B cell (primary cell): Measurements from ENCODE around the gene DCAF4. TPM values are rescaled to one million over a fixed set of nuclear protein-coding genes. Genes with fewer than 3 reads are reported as not detected.

Source experiments
- ATAC-seq: fragments of 200-7000 bp; cut with Tn5 transposase; one replicate; pipeline ENCODE4 v1.10.0; 2021; ENCODE audit warnings: low read depth, mild to moderate bottlenecking, moderate number of reproducible peaks, moderate library complexity
- CTCF ChIA-PET: fragments of 350-600 bp; sonication (Branson Sonifier 250); formaldehyde crosslinking; loops from one replicate; lab custom pipeline; 2021; ENCODE audit warnings: antibody characterized with exemption, inconsistent platforms; lab: Charles Lee
- POLR2A ChIA-PET: fragments of 350-600 bp; sonication (Branson Sonifier 250); formaldehyde crosslinking; loops from one replicate; lab custom pipeline; 2021; ENCODE audit warnings: antibody characterized with exemption; lab: Charles Lee
- DNase-seq: peaks from one replicate; pipeline ENCODE4 v3.0.0; 2013
- H2AFZ ChIP-seq: 2 replicates; pipeline ENCODE4 v1.6.1; 2012; ENCODE audit warnings: mild to moderate bottlenecking, low read depth, low read length; ENCODE audit not compliant: insufficient read depth, poor library complexity, severe bottlenecking
- H3K27ac ChIP-seq, 2 donors: 1 replicate in 1 of 2; 2 replicates in 1 of 2; pipeline ENCODE4 v1.5.1; 2012 to 2013; ENCODE audit warnings: low read length in 2 of 2, mild to moderate bottlenecking in 2 of 2, moderate library complexity in 1 of 2
- H3K27me3 ChIP-seq, 4 experiments: fragments of 200-600 bp in 1 of 4; sonication (generic) in 1 of 4; replicated peaks in 1 of 4; 1 replicate in 2 of 4; 2 replicates in 2 of 4; pipeline versions ENCODE4 v1.6.1 to v1.7.0; 2013 to 2016; ENCODE audit warnings: low read length in 3 of 4, mild to moderate bottlenecking in 2 of 4, mixed read lengths in 1 of 4, moderate library complexity in 1 of 4; ENCODE audit not compliant: insufficient read depth in 4 of 4, control insufficient read depth in 3 of 4; ENCODE audit errors: control extremely low read depth in 1 of 4
- H3K36me3 ChIP-seq, 2 experiments: replicated peaks in 1 of 2; 1 replicate in 1 of 2; 2 replicates in 1 of 2; pipeline versions ENCODE4 v1.6.1 to v1.7.1; 2013; ENCODE audit warnings: low read length in 1 of 2; ENCODE audit not compliant: insufficient read depth in 2 of 2, control insufficient read depth in 1 of 2; ENCODE audit errors: control extremely low read depth in 1 of 2, extremely low read depth in 1 of 2
- H3K4me1 ChIP-seq, 2 donors: fragments of 200-600 bp in 1 of 2; sonication (generic) in 1 of 2; 1 replicate in 1 of 2; 2 replicates in 1 of 2; pipeline versions ENCODE4 v1.5.1 to v1.6.1; 2013 to 2017; ENCODE audit warnings: low read length in 2 of 2; ENCODE audit not compliant: control insufficient read depth in 2 of 2, insufficient read depth in 2 of 2
- H3K4me2 ChIP-seq: replicated peaks from 2 replicates; pipeline ENCODE3; 2012; ENCODE audit warnings: mild to moderate bottlenecking, low read depth, low read length; ENCODE audit not compliant: poor library complexity, severe bottlenecking
- H3K4me3 ChIP-seq, 5 experiments: fragments of 200-600 bp in 1 of 5; sonication (generic) in 1 of 5; 1 replicate in 3 of 5; 2 replicates in 2 of 5; pipeline versions ENCODE4 v1.5.1 to v1.7.0; 2011 to 2016; ENCODE audit warnings: low read length in 4 of 5, mild to moderate bottlenecking in 4 of 5, low read depth in 2 of 5, control low read depth in 1 of 5, moderate library complexity in 1 of 5; ENCODE audit not compliant: insufficient read depth in 1 of 5; ENCODE audit errors: control extremely low read depth in 1 of 5, extremely low read depth in 1 of 5
- H3K79me2 ChIP-seq: fragments of 200-600 bp; sonication (generic); one replicate; pipeline ENCODE4 v1.6.0; 2016; ENCODE audit warnings: low read length; ENCODE audit not compliant: control insufficient read depth, insufficient read depth
- H3K9ac ChIP-seq: fragments of 200-600 bp; sonication (generic); 2 replicates; pipeline ENCODE4 v1.6.1; 2017; ENCODE audit warnings: mild to moderate bottlenecking, low read length, moderate library complexity
- H3K9me3 ChIP-seq, 3 donors: one replicate each; pipeline versions ENCODE4 v1.6.1 to v1.7.1; 2013; ENCODE audit warnings: low read length in 2 of 3; ENCODE audit not compliant: control insufficient read depth in 2 of 3, insufficient read depth in 1 of 3; ENCODE audit errors: control extremely low read depth in 1 of 3
- H4K20me1 ChIP-seq: 2 replicates; pipeline ENCODE4 v1.6.0; 2012; ENCODE audit warnings: mild to moderate bottlenecking, low read length; ENCODE audit not compliant: insufficient read depth, control insufficient read depth, poor library complexity, severe bottlenecking
- H3K27ac Mint-ChIP-seq: one replicate; pipeline ENCODE4 v1.8.0; 2021; ENCODE audit warnings: mixed read lengths
- H3K27me3 Mint-ChIP-seq: one replicate; pipeline ENCODE4 v1.8.0; 2021; ENCODE audit warnings: mixed read lengths
- H3K4me1 Mint-ChIP-seq: one replicate; pipeline ENCODE4 v1.8.0; 2021; ENCODE audit warnings: mixed read lengths
- H3K4me3 Mint-ChIP-seq: one replicate; pipeline ENCODE4 v1.8.0; 2021; ENCODE audit warnings: mixed read lengths
- H3K9me3 Mint-ChIP-seq: one replicate; pipeline ENCODE4 v1.8.0; 2022; ENCODE audit warnings: mixed read lengths; ENCODE audit not compliant: insufficient read depth
- EZH2 ChIP-seq: IDR thresholded peaks from 2 replicates; pipeline ENCODE4 v1.6.1; 2012; ENCODE audit warnings: borderline replicate concordance, low read depth, mild to moderate bottlenecking, moderate library complexity, low read length; ENCODE audit not compliant: insufficient read depth, poor library complexity, severe bottlenecking
- WGBS: methylation state at CpG from one replicate; pipeline ENCODE4 v1.1.5; 2013; ENCODE audit warnings: missing lambda C conversion rate; ENCODE audit not compliant: insufficient coverage; 5-methylcytosine and 5-hydroxymethylcytosine counted together
- intact Hi-C: fragments of 100-400 bp; cut with micrococcal nuclease; formaldehyde crosslinking; loops from one replicate; pipeline ENCODE4 v1.10.0; 2022
- polyA plus RNA-seq: library from polyadenylated mRNA; depleted of rRNA; stranded (reverse); fragments of >200 nt; gene quantifications from 2 replicates; pipeline ENCODE4 v1.2.3, GENCODE V29; 2012
- total RNA-seq, 2 donors: library from RNA; stranded (reverse); fragments of 120-200 nt in 1 of 2; gene quantifications; 1 replicate in 1 of 2; 2 replicates in 1 of 2; pipeline versions ENCODE4 v1.2.3 to v1.2.4, GENCODE V29; 2013 to 2022
- TF ChIP-seq, protein P1 (sequence below): fragments of 200-600 bp; IDR thresholded peaks from one replicate; pipeline ENCODE4 v1.8.0; 2022; ENCODE audit warnings: antibody characterized with exemption, mild to moderate bottlenecking

The DCAF4 gene
- total and polyA plus RNA-seq, 2 donors (not counting 1 experiment from before 2014, with no cell fraction given) = 35.3 to 54.6 TPM

DNA sequence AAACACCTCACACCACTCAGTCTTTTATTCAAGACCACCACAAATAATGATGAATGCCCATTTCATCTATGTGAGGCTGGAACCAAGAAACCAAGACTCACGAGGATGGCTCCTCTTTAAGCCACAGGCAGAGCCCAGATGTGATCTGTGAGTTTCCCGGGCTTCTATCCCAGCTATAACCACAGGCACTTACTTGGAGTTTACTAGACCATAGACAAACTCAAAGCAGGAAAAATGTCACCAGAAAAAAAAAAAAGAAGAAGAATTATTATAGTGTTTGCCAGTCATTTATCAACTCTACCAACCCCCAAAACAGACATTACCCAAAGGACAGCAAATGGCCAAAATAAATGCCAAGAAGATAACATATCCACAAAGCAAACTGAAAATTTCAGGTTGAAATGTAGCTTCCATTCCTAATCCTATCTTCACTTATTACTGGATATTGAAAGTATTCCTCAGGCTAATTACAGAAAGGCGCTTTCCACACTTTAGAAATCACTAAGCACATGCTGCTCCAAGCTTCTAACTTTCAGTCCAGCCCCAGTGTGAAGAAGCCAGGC, 56.0 kb downstream of the DCAF4 start:
- WGBS = 83% methylated on average over 1 of the region's 3 CpGs

GRCh38 chr14:72986214-72986613, 60.0 kb downstream of the DCAF4 start:
- intact Hi-C loops = no loop called here
- H3K27me3 Mint-ChIP-seq = no peaks in the 10 kb centered on the region
- peaks cover 7 to 28% of the 10 kb centered on the region in 2 experiments for H3K36me3 ChIP-seq

More for the DNA sequence above, 56.0 kb downstream of the DCAF4 start:
- no peak for DNase-seq
- H4K20me1 ChIP-seq = no peaks in the 10 kb centered on the region
- peaks cover 7% of the 10 kb centered on the region for H3K79me2 ChIP-seq
- ChIA-PET POLR2A (no interaction called here), CTCF (interaction anchor here (0.7 kb wide), 1 partner anchor 464 kb away, joined by 3 read pairs; no protein-coding TSS in a partner anchor)
- no peak for ATAC-seq
- peaks cover 0 to 4% (median 0%) of the 10 kb centered on the region in 3 donors for H3K9me3 ChIP-seq
- no peaks in the 10 kb centered on the region for H3K27me3 Mint-ChIP-seq
- no peaks in the 10 kb centered on the region for H3K4me1 ChIP-seq
- no peaks in the 10 kb centered on the region for H3K27me3 ChIP-seq
- H3K9ac ChIP-seq = no peak overlapping the region
- intact Hi-C loops = no loop called here
- no peak overlapping the region for H2AFZ ChIP-seq
- H3K4me1 Mint-ChIP-seq = no peaks in the 10 kb centered on the region
- no peaks in the 10 kb centered on the region for H3K9me3 Mint-ChIP-seq
- TF ChIP-seq, protein P1, sequence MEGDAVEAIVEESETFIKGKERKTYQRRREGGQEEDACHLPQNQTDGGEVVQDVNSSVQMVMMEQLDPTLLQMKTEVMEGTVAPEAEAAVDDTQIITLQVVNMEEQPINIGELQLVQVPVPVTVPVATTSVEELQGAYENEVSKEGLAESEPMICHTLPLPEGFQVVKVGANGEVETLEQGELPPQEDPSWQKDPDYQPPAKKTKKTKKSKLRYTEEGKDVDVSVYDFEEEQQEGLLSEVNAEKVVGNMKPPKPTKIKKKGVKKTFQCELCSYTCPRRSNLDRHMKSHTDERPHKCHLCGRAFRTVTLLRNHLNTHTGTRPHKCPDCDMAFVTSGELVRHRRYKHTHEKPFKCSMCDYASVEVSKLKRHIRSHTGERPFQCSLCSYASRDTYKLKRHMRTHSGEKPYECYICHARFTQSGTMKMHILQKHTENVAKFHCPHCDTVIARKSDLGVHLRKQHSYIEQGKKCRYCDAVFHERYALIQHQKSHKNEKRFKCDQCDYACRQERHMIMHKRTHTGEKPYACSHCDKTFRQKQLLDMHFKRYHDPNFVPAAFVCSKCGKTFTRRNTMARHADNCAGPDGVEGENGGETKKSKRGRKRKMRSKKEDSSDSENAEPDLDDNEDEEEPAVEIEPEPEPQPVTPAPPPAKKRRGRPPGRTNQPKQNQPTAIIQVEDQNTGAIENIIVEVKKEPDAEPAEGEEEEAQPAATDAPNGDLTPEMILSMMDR = no peak
- no peak for TF ChIP-seq EZH2
- H3K27ac Mint-ChIP-seq = no peak overlapping the region
- H3K4me3 Mint-ChIP-seq = no peak overlapping the region
- H3K4me2 ChIP-seq = no peak overlapping the region
- H3K4me3 ChIP-seq = no peak overlapping the region
- H3K36me3 ChIP-seq = peaks cover 7 to 47% of the 10 kb centered on the region in 2 experiments
- no peak overlapping the region for H3K27ac ChIP-seq

More at GRCh38 chr14:72986214-72986613, 60.0 kb downstream of the DCAF4 start:
- ChIA-PET POLR2A (no interaction called here), CTCF (no interaction called here)
- no peak overlapping the region for H2AFZ ChIP-seq
- no peaks in the 10 kb centered on the region for H3K4me1 ChIP-seq
- no peaks in the 10 kb centered on the region for H3K27me3 ChIP-seq
- no peak for ATAC-seq
- no peak overlapping the region for H3K9ac ChIP-seq
- H3K4me3 Mint-ChIP-seq = no peak overlapping the region
- TF ChIP-seq EZH2 = no peak
- TF ChIP-seq, protein P1 = no peak
- H3K27ac ChIP-seq = no peak overlapping the region
- no peak overlapping the region for H3K27ac Mint-ChIP-seq
- peaks cover 7% of the 10 kb centered on the region for H3K79me2 ChIP-seq
- no CpG with 5 or more reads among the region's 3 CpGs for WGBS
- no peak for DNase-seq
- H4K20me1 ChIP-seq = no peaks in the 10 kb centered on the region
- no peak overlapping the region for H3K4me2 ChIP-seq
- no peaks in the 10 kb centered on the region for H3K9me3 Mint-ChIP-seq
- H3K4me3 ChIP-seq = no peak overlapping the region
- peaks cover 0 to 4% (median 0%) of the 10 kb centered on the region in 3 donors for H3K9me3 ChIP-seq
- no peaks in the 10 kb centered on the region for H3K4me1 Mint-ChIP-seq
